Keratinocyte (primary cell): ENCODE results near the gene MYH15. TPM values are rescaled to one million over a fixed set of nuclear protein-coding genes. Genes with fewer than 3 reads are reported as not detected.

Source experiments
- DNase-seq: peaks from one replicate; pipeline ENCODE4 v3.0.0-alpha.2; 2011; ENCODE audit warnings: low read depth, missing footprints, low spot score
- FAIRE-seq: peaks from 2 replicates; lab custom pipeline; 2011; peaks lifted over from hg19 to GRCh38; lab: Jason Lieb, UNC
- H2AFZ ChIP-seq: 2 replicates; pipeline ENCODE4 v1.6.0; 2012; ENCODE audit warnings: low read length, control low read depth, inconsistent platforms; ENCODE audit not compliant: control insufficient read depth
- H3K27ac ChIP-seq: 2 replicates; pipeline ENCODE4 v1.5.1; 2011; ENCODE audit warnings: low read length; ENCODE audit not compliant: control insufficient read depth, insufficient read depth
- H3K27me3 ChIP-seq: 3 replicates; pipeline ENCODE4 v1.6.0; 2011; ENCODE audit warnings: low read length; ENCODE audit not compliant: control insufficient read depth, insufficient read depth; ENCODE audit errors: extremely low read depth
- H3K36me3 ChIP-seq, 2 experiments: 2 replicates in 1 of 2; 3 replicates in 1 of 2; pipeline ENCODE4 v1.5.1; 2011; ENCODE audit warnings: low read length in 2 of 2, mild to moderate bottlenecking in 1 of 2; ENCODE audit not compliant: control insufficient read depth in 2 of 2, insufficient read depth in 2 of 2; ENCODE audit errors: extremely low read depth in 1 of 2
- H3K4me1 ChIP-seq: 3 replicates; pipeline ENCODE4 v1.5.1; 2011; ENCODE audit warnings: low read length; ENCODE audit not compliant: control insufficient read depth, insufficient read depth; ENCODE audit errors: extremely low read depth
- H3K4me2 ChIP-seq: 3 replicates; pipeline ENCODE4 v1.6.0; 2011; ENCODE audit warnings: low read depth, low read length; ENCODE audit not compliant: control insufficient read depth, insufficient read depth; ENCODE audit errors: extremely low read depth
- H3K4me3 ChIP-seq, 3 experiments: fragments of 200-600 bp in 1 of 3; sonication (generic) in 1 of 3; 2 replicates in 2 of 3; 3 replicates in 1 of 3; pipeline ENCODE4 v1.5.1; 2011 to 2016; ENCODE audit warnings: low read length in 3 of 3, mild to moderate bottlenecking in 3 of 3, control low read depth in 2 of 3, inconsistent platforms in 1 of 3, low read depth in 1 of 3, mixed read lengths in 1 of 3, mixed run types in 1 of 3, moderate library complexity in 1 of 3; ENCODE audit not compliant: control insufficient read depth in 2 of 3, insufficient read depth in 2 of 3; ENCODE audit errors: extremely low read depth in 1 of 3
- H3K79me2 ChIP-seq: 2 replicates; pipeline ENCODE4 v1.6.0; 2012; ENCODE audit warnings: low read length; ENCODE audit not compliant: control insufficient read depth, insufficient read depth
- H3K9ac ChIP-seq: 3 replicates; pipeline ENCODE4 v1.6.0; 2011; ENCODE audit warnings: low read length; ENCODE audit not compliant: control insufficient read depth, insufficient read depth; ENCODE audit errors: extremely low read depth
- H3K9me1 ChIP-seq: 3 replicates; pipeline ENCODE4 v1.6.0; 2011; ENCODE audit warnings: low read length; ENCODE audit not compliant: control insufficient read depth, insufficient read depth; ENCODE audit errors: extremely low read depth
- H3K9me3 ChIP-seq: 2 replicates; pipeline ENCODE4 v1.5.1; 2012; ENCODE audit warnings: low read depth, low read length; ENCODE audit not compliant: control insufficient read depth
- H4K20me1 ChIP-seq: 3 replicates; pipeline ENCODE4 v1.6.0; 2011; ENCODE audit warnings: low read length; ENCODE audit not compliant: control insufficient read depth, insufficient read depth; ENCODE audit errors: extremely low read depth
- EZH2 ChIP-seq: IDR thresholded peaks from one replicate; pipeline ENCODE4 v1.6.1; 2012; ENCODE audit warnings: inconsistent platforms, mild to moderate bottlenecking, low read length, moderate library complexity
- dilution Hi-C: fragments of 300-500 bp; cut with MboI; formaldehyde crosslinking; loops from one replicate; pipeline ENCODE4 v1.7.0; 2020; ENCODE audit warnings: low sequenced_read_pairs; ENCODE audit not compliant: extremely low pct_ligation_motif_present
- polyA plus RNA-seq, 5 experiments: library from polyadenylated mRNA; depleted of rRNA in 3 of 5; stranded (reverse) in 3 of 5; stranded (forward) in 1 of 5; unstranded in 1 of 5; fragments of >200 nt; gene quantifications; 1 replicate in 1 of 5; 2 replicates in 3 of 5; 3 replicates in 1 of 5; pipeline versions ENCODE4 v1.2.1 to v1.2.3, GENCODE V29; 2011 to 2012; ENCODE audit warnings: missing spikeins in 2 of 5, low read depth in 1 of 5, low replicate concordance in 1 of 5
- TF ChIP-seq, protein P1 (sequence below), 3 experiments: IDR thresholded peaks in 1 of 3; conservative IDR thresholded peaks in 1 of 3; optimal IDR thresholded peaks in 1 of 3; 2 replicates in 2 of 3; 3 replicates in 1 of 3; pipeline versions ENCODE3 to v1.5.1; 2011; ENCODE audit warnings: low read length in 3 of 3, mild to moderate bottlenecking in 3 of 3, moderate library complexity in 2 of 3, control low read depth in 1 of 3, inconsistent platforms in 1 of 3; ENCODE audit not compliant: insufficient read depth in 2 of 3; ENCODE audit errors: extremely low read depth in 1 of 3

Gene MYH15
- polyA plus RNA-seq, 1 donor (not counting 4 experiments of a cell fraction or from before 2014, with no cell fraction given): 0.87 TPM

DNA sequence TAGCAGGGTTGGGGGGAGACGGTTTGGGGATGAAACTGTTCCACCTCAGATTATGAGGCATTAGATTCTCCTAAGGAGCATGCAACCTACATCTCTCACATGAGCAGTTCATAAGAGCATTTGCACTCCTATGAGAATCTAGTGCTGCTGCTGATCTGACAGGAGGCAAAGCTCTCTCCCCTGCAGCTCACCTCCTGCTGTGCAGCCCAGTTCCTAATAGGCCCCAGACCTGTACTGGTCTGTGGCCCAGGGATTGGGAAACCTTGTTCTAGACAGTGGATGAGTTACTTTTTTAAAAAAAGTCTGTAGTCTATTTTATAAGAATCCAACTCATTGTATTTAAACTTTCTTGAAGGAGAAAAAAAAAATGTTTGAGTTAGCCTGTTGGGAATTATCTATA, 114.1 kb downstream of the MYH15 start:
- DNase-seq (no peak), FAIRE-seq (no peak)
- Histone ChIP-seq H3K4me1 (no peaks in the 10 kb centered on the region), H3K4me3 (no peak overlapping the region), H3K27me3 (no peaks in the 10 kb centered on the region), H3K9ac (no peak overlapping the region), H3K9me3 (no peaks in the 10 kb centered on the region), H3K9me1 (no peaks in the 10 kb centered on the region), H4K20me1 (no peaks in the 10 kb centered on the region), H3K79me2 (no peaks in the 10 kb centered on the region), H3K27ac (no peak overlapping the region), H2AFZ (no peak overlapping the region), H3K36me3 (no peaks in the 10 kb centered on the region), H3K4me2 (no peak overlapping the region)
- no peak for TF ChIP-seq EZH2
- TF ChIP-seq, protein P1, sequence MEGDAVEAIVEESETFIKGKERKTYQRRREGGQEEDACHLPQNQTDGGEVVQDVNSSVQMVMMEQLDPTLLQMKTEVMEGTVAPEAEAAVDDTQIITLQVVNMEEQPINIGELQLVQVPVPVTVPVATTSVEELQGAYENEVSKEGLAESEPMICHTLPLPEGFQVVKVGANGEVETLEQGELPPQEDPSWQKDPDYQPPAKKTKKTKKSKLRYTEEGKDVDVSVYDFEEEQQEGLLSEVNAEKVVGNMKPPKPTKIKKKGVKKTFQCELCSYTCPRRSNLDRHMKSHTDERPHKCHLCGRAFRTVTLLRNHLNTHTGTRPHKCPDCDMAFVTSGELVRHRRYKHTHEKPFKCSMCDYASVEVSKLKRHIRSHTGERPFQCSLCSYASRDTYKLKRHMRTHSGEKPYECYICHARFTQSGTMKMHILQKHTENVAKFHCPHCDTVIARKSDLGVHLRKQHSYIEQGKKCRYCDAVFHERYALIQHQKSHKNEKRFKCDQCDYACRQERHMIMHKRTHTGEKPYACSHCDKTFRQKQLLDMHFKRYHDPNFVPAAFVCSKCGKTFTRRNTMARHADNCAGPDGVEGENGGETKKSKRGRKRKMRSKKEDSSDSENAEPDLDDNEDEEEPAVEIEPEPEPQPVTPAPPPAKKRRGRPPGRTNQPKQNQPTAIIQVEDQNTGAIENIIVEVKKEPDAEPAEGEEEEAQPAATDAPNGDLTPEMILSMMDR (optimal IDR thresholded peaks at IDR 0.05 in 1 of 3, IDR thresholded peaks at IDR 0.05 in 1 of 3, conservative IDR thresholded peaks at IDR 0.05 in 1 of 3; ENCODE audit: extremely low read depth in 1 of 3, insufficient read depth in 2 of 3, low read length in 3 of 3): no peak
- dilution Hi-C loops: no loop called here

DNA sequence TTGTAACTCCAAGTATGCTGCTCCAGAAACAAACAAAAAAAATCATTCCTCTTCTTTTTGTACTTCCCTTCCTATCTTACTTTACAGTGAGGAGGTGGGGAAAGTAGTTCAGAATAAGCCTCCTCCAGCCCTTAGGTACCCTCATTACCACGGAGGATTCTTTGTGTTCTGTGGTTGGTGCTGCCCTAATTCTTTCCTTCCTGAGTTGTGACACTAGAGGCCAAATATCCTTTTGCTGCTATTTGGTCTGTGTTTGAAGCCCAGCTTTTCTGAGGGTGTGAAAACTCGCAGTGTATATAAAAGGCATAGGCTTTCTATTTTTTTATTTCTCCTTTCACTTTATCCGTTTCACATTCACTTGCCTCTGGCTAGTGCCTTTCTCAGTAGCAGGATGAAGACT, 115.8 kb downstream of the MYH15 start:
- Histone ChIP-seq H4K20me1 (no peaks in the 10 kb centered on the region), H3K79me2 (no peaks in the 10 kb centered on the region), H3K9me3 (no peaks in the 10 kb centered on the region), H3K36me3 (no peaks in the 10 kb centered on the region), H3K27me3 (no peaks in the 10 kb centered on the region), H3K4me2 (no peak overlapping the region), H3K27ac (no peak overlapping the region), H3K4me1 (no peaks in the 10 kb centered on the region), H3K9me1 (no peaks in the 10 kb centered on the region), H3K4me3 (no peak overlapping the region), H3K9ac (no peak overlapping the region), H2AFZ (no peak overlapping the region)
- dilution Hi-C loops: no loop called here
- FAIRE-seq: no peak
- TF ChIP-seq EZH2: no peak
- TF ChIP-seq, protein P1 (optimal IDR thresholded peaks at IDR 0.05 in 1 of 3, IDR thresholded peaks at IDR 0.05 in 1 of 3, conservative IDR thresholded peaks at IDR 0.05 in 1 of 3; ENCODE audit: extremely low read depth in 1 of 3, insufficient read depth in 2 of 3, low read length in 3 of 3): no peak
- no peak for DNase-seq
